GM18951 (cell line): Measurements from ENCODE around the gene MGAT5B.

Experiments
- POLR2A ChIP-seq: IDR thresholded peaks from 4 replicates; pipeline ENCODE4 v1.6.1; 2011; ENCODE audit warnings: mild to moderate bottlenecking; ENCODE audit not compliant: insufficient read length, insufficient read depth; ENCODE audit errors: extremely low read depth
- in situ Hi-C: fragments of 300-500 bp; cut with MboI; formaldehyde crosslinking; loops from one replicate; pipeline ENCODE4 v1.12.0; 2022; ENCODE audit warnings: low sequenced_read_pairs, mixed read lengths, inconsistent platforms; ENCODE audit not compliant: unreplicated experiment

Gene MGAT5B

GRCh38 chr17:76862494-76862893, 5.7 kb upstream of the MGAT5B start:
- in situ Hi-C loops: loop anchor here (10.0 to 25.0 kb wide), 2 partner anchors 202 to 375 kb away; no protein-coding TSS in a partner anchor

GRCh38 chr17:76864024-76864423, 4.2 kb upstream of the MGAT5B start:
- no peak for TF ChIP-seq POLR2A
- in situ Hi-C loops: loop anchor here (10.0 to 25.0 kb wide), 2 partner anchors 201 to 373 kb away; no protein-coding TSS in a partner anchor

More at GRCh38 chr17:76862494-76862893, 5.7 kb upstream of the MGAT5B start:
- no peak for TF ChIP-seq POLR2A

- in situ Hi-C loops: loop anchor here (10.0 to 25.0 kb wide), 2 partner anchors 200 to 372 kb away; no protein-coding TSS in a partner anchor
- TF ChIP-seq POLR2A: no peak
These were observed 3.0 kb upstream of the MGAT5B start for GRCh38 chr17:76865174-76865573.

GRCh38 chr17:76866203-76866602, 2.0 kb upstream of the MGAT5B start:
- in situ Hi-C loops: loop anchor here (10.0 to 25.0 kb wide), 2 partner anchors 199 to 371 kb away; no protein-coding TSS in a partner anchor
- no peak for TF ChIP-seq POLR2A

- in situ Hi-C loops: loop anchor here (10.0 to 25.0 kb wide), 2 partner anchors 198 to 370 kb away; no protein-coding TSS in a partner anchor
- TF ChIP-seq POLR2A: no peak
These were observed 1.2 kb upstream of the MGAT5B start for GRCh38 chr17:76866774-76867577.

GRCh38 chr17:76867578-76868175, 527 bp upstream of the MGAT5B start:
- no peak for TF ChIP-seq POLR2A
- in situ Hi-C loops: loop anchor here (10.0 to 25.0 kb wide), 2 partner anchors 197 to 370 kb away; no protein-coding TSS in a partner anchor

- no peak for TF ChIP-seq POLR2A
- in situ Hi-C loops: loop anchor here (10.0 to 25.0 kb wide), 2 partner anchors 196 to 368 kb away; no protein-coding TSS in a partner anchor
These were observed 678 bp downstream of the MGAT5B start for GRCh38 chr17:76868669-76869495.

- in situ Hi-C loops: loop anchor here (10.0 to 25.0 kb wide), 2 partner anchors 195 to 368 kb away; no protein-coding TSS in a partner anchor
- no peak for TF ChIP-seq POLR2A
These were observed 1.5 kb downstream of the MGAT5B start for GRCh38 chr17:76869496-76870376.

- in situ Hi-C loops: loop anchor here (25.0 kb wide), 1 partner anchor 367 kb away; no protein-coding TSS in a partner anchor
- no peak for TF ChIP-seq POLR2A
These were observed 2.1 kb downstream of the MGAT5B start for GRCh38 chr17:76870377-76870714.

- TF ChIP-seq POLR2A: no peak
- in situ Hi-C loops: loop anchor here (25.0 kb wide), 1 partner anchor 366 kb away; no protein-coding TSS in a partner anchor
These were observed 3.5 kb downstream of the MGAT5B start for GRCh38 chr17:76871668-76872067.

GRCh38 chr17:76872221-76872873, 4.1 kb downstream of the MGAT5B start:
- no peak for TF ChIP-seq POLR2A
- in situ Hi-C loops: loop anchor here (25.0 kb wide), 1 partner anchor 365 kb away; no protein-coding TSS in a partner anchor
